ENCODE data around the gene BET1L. TPM values are rescaled to one million over a fixed set of nuclear protein-coding genes. Genes with fewer than 3 reads are reported as not detected.
"Not testable (repeated sequence)": the region's sequence is repeated elsewhere in the genome, so short reads cannot be mapped to it uniquely, and the experiment has no call there.

BET1L gene
- polyA plus RNA-seq, 1 experiment, result 111 TPM

- CTCF ChIA-PET, result no interaction called here
- POLR2A ChIA-PET, result no interaction called here
- peaks cover 21% of the 10 kb centered on the region for H3K36me3 ChIP-seq (ENCODE audit: control insufficient read depth, insufficient read depth, low read length)
Measured at GRCh38 chr11:244376-244775, 37.2 kb upstream of the BET1L start.

GRCh38 chr11:241634-242033 lies 34.4 kb upstream of the BET1L start:
- no peak for TF ChIP-seq CTCF (IDR thresholded peaks at IDR 0.05; ENCODE audit: insufficient read depth, low read depth, low read length)
- CTCF ChIA-PET, result interaction anchor here (1.2 to 3.4 kb wide), 2 partner anchors 9 to 127 kb away, joined by 3 to 21 read pairs; no protein-coding TSS in a partner anchor
- Histone ChIP-seq H3K27me3 (ENCODE audit: control insufficient read depth, insufficient read depth, low read length) (no peaks in the 10 kb centered on the region), H3K36me3 (ENCODE audit: control insufficient read depth, insufficient read depth, low read length) (peaks cover 16% of the 10 kb centered on the region), H3K4me3 (ENCODE audit: low read depth, low read length) (no peak overlapping the region)
- POLR2A ChIA-PET, result no interaction called here
- DNase-seq (ENCODE audit: low read depth), result no peak

More at GRCh38 chr11:244376-244775, 37.2 kb upstream of the BET1L start:
- Histone ChIP-seq H3K4me3 (ENCODE audit: low read depth, low read length) (no peak overlapping the region), H3K27me3 (ENCODE audit: control insufficient read depth, insufficient read depth, low read length) (no peaks in the 10 kb centered on the region)
- DNase-seq (ENCODE audit: low read depth), result no peak
- TF ChIP-seq CTCF (IDR thresholded peaks at IDR 0.05; ENCODE audit: insufficient read depth, low read depth, low read length), result no peak

GRCh38 chr11:240315-240714 lies 33.1 kb upstream of the BET1L start:
- TF ChIP-seq CTCF (IDR thresholded peaks at IDR 0.05; ENCODE audit: insufficient read depth, low read depth, low read length), result no peak
- no peak for DNase-seq (ENCODE audit: low read depth)
- no peak overlapping the region for H3K4me3 ChIP-seq (ENCODE audit: low read depth, low read length)
- POLR2A ChIA-PET, result no interaction called here
- CTCF ChIA-PET, result interaction anchor here (3.4 kb wide), 1 partner anchor 11 kb away, joined by 21 read pairs; no protein-coding TSS in a partner anchor
- H3K36me3 ChIP-seq (ENCODE audit: control insufficient read depth, insufficient read depth, low read length), result peaks cover 12% of the 10 kb centered on the region
- H3K27me3 ChIP-seq (ENCODE audit: control insufficient read depth, insufficient read depth, low read length), result no peaks in the 10 kb centered on the region

GRCh38 chr11:238346-238745 lies 31.1 kb upstream of the BET1L start:
- POLR2A ChIA-PET; H3K27me3 ChIP-seq (ENCODE audit: control insufficient read depth, insufficient read depth, low read length); DNase-seq (ENCODE audit: low read depth); H3K36me3 ChIP-seq (ENCODE audit: control insufficient read depth, insufficient read depth, low read length); H3K4me3 ChIP-seq (ENCODE audit: low read depth, low read length): not testable (repeated sequence)
- CTCF ChIA-PET, result interaction anchor here (1.5 to 2.3 kb wide), 3 partner anchors 8 to 12 kb away, joined by 3 to 10 read pairs (median 4); no protein-coding TSS in a partner anchor

GRCh38 chr11:236774-237767 lies 29.9 kb upstream of the BET1L start, which contains the start of gene PSMD13:
TSS of gene PSMD13 (plus strand) at chr11:236976. CDS start at chr11:237050, 74 bp downstream.
- Histone ChIP-seq H3K4me3 (ENCODE audit: low read depth, low read length) (peak within 1 kb of the TSS; percentile 97), H3K36me3 (ENCODE audit: control insufficient read depth, insufficient read depth, low read length) (peaks cover 10% of the 10 kb centered on the region), H3K27me3 (ENCODE audit: control insufficient read depth, insufficient read depth, low read length) (no peaks in the 10 kb centered on the region)
- DNase-seq (ENCODE audit: low read depth), result peak; percentile 20
- CTCF ChIA-PET, result interaction anchor here (1.0 to 2.3 kb wide), 6 partner anchors 9 to 211 kb away, joined by 3 to 10 read pairs (median 4); no protein-coding TSS in a partner anchor
- TF ChIP-seq CTCF (IDR thresholded peaks at IDR 0.05; ENCODE audit: insufficient read depth, low read depth, low read length), result no peak
- POLR2A ChIA-PET, result no interaction called here
